Common myeloid progenitor, CD34-positive (primary cell): ENCODE data around the gene OBSCN.

Experiments used
- CTCF ChIA-PET: fragments of 350-600 bp; sonication (Branson Sonifier 250); formaldehyde crosslinking; loops from one replicate; lab custom pipeline; 2021; ENCODE audit warnings: antibody characterized with exemption; lab: Charles Lee
- POLR2A ChIA-PET: fragments of 350-600 bp; sonication (Branson Sonifier 250); formaldehyde crosslinking; loops from one replicate; lab custom pipeline; 2021; ENCODE audit warnings: antibody characterized with exemption; lab: Charles Lee
- DNase-seq, 3 donors: peaks; one replicate each; pipeline versions ENCODE4 v3.0.0 to v3.0.0-alpha.2; 2013
- H3K27ac ChIP-seq, 2 experiments: 1 replicate in 1 of 2; 2 replicates in 1 of 2; pipeline ENCODE4 v1.7.0; 2013; ENCODE audit warnings: inconsistent platforms in 2 of 2, low read length in 2 of 2, mild to moderate bottlenecking in 2 of 2, low read depth in 1 of 2, moderate library complexity in 1 of 2; ENCODE audit not compliant: severe bottlenecking in 2 of 2, insufficient read depth in 1 of 2, poor library complexity in 1 of 2
- H3K27me3 ChIP-seq, 5 experiments: replicated peaks in 2 of 5; 1 replicate in 3 of 5; 2 replicates in 2 of 5; pipeline versions ENCODE4 v1.6.1 to v1.7.0; 2013; ENCODE audit warnings: low read length in 4 of 5, mild to moderate bottlenecking in 2 of 5, moderate library complexity in 2 of 5, inconsistent platforms in 1 of 5; ENCODE audit not compliant: insufficient read depth in 5 of 5, control insufficient read depth in 4 of 5
- H3K36me3 ChIP-seq, 4 experiments: 1 replicate in 2 of 4; 2 replicates in 2 of 4; pipeline versions ENCODE4 v1.6.1 to v1.7.0; 2013; ENCODE audit warnings: low read length in 3 of 4, control low read depth in 1 of 4, mild to moderate bottlenecking in 1 of 4; ENCODE audit not compliant: control insufficient read depth in 4 of 4, insufficient read depth in 4 of 4
- H3K4me1 ChIP-seq, 4 experiments: 1 replicate in 3 of 4; 2 replicates in 1 of 4; pipeline versions ENCODE4 v1.6.1 to v1.7.1; 2013; ENCODE audit warnings: low read length in 3 of 4, mild to moderate bottlenecking in 3 of 4, control low read depth in 1 of 4, inconsistent platforms in 1 of 4, moderate library complexity in 1 of 4; ENCODE audit not compliant: control insufficient read depth in 4 of 4, insufficient read depth in 4 of 4; ENCODE audit errors: control extremely low read depth in 1 of 4
- H3K4me3 ChIP-seq, 7 experiments: 1 replicate in 4 of 7; 2 replicates in 3 of 7; pipeline versions ENCODE4 v1.5.1 to v1.7.0; 2013; ENCODE audit warnings: mild to moderate bottlenecking in 7 of 7, low read length in 6 of 7, moderate library complexity in 6 of 7, inconsistent platforms in 2 of 7, low read depth in 2 of 7, control low read depth in 1 of 7; ENCODE audit not compliant: insufficient read depth in 4 of 7, control insufficient read depth in 1 of 7; ENCODE audit errors: extremely low read depth in 1 of 7
- H3K9me3 ChIP-seq, 5 experiments: 1 replicate in 4 of 5; 2 replicates in 1 of 5; pipeline versions ENCODE4 v1.6.1 to v1.7.1; 2013; ENCODE audit warnings: low read length in 4 of 5, mild to moderate bottlenecking in 2 of 5, inconsistent platforms in 1 of 5, low read depth in 1 of 5, moderate library complexity in 1 of 5; ENCODE audit not compliant: control insufficient read depth in 4 of 5, insufficient read depth in 2 of 5; ENCODE audit errors: control extremely low read depth in 1 of 5
- WGBS: methylation state at CpG from one replicate; pipeline ENCODE4 v1.1.5; 2013; ENCODE audit not compliant: insufficient coverage; 5-methylcytosine and 5-hydroxymethylcytosine counted together

OBSCN gene

GRCh38 chr1:228272831-228273571 is 65.2 kb downstream of the OBSCN start:
- H3K9me3 ChIP-seq: no peaks in the 10 kb centered on the region
- peaks cover 0 to 18% (median 14%) of the 10 kb centered on the region in 4 experiments for H3K4me1 ChIP-seq
- no peak for DNase-seq
- no peaks in the 10 kb centered on the region for H3K27me3 ChIP-seq
- H3K27ac ChIP-seq: no peak overlapping the region
- H3K36me3 ChIP-seq: peaks cover 0 to 16% (median 5%) of the 10 kb centered on the region in 4 experiments
- ChIA-PET POLR2A (no interaction called here), CTCF (interaction anchor here (1.0 to 1.4 kb wide), 2 partner anchors 14 to 273 kb away, joined by 3 read pairs; no protein-coding TSS in a partner anchor)
- 98% methylated on average over 19 of the region's 22 CpGs for WGBS
- H3K4me3 ChIP-seq: no peak overlapping the region

- H3K9me3 ChIP-seq: no peaks in the 10 kb centered on the region
- no peak overlapping the region for H3K4me3 ChIP-seq
- H3K4me1 ChIP-seq: peaks cover 0 to 18% (median 14%) of the 10 kb centered on the region in 4 experiments
- ChIA-PET CTCF (interaction anchor here (1.0 to 1.4 kb wide), 2 partner anchors 15 to 274 kb away, joined by 3 read pairs; no protein-coding TSS in a partner anchor), POLR2A (no interaction called here)
- no peak for DNase-seq
- WGBS: 97% methylated on average over 38 of the region's 39 CpGs
- H3K27ac ChIP-seq: no peak overlapping the region
- H3K27me3 ChIP-seq: no peaks in the 10 kb centered on the region
- peaks cover 0 to 19% (median 5%) of the 10 kb centered on the region in 4 experiments for H3K36me3 ChIP-seq
These were observed 66.0 kb downstream of the OBSCN start for GRCh38 chr1:228273720-228274451.

DNA sequence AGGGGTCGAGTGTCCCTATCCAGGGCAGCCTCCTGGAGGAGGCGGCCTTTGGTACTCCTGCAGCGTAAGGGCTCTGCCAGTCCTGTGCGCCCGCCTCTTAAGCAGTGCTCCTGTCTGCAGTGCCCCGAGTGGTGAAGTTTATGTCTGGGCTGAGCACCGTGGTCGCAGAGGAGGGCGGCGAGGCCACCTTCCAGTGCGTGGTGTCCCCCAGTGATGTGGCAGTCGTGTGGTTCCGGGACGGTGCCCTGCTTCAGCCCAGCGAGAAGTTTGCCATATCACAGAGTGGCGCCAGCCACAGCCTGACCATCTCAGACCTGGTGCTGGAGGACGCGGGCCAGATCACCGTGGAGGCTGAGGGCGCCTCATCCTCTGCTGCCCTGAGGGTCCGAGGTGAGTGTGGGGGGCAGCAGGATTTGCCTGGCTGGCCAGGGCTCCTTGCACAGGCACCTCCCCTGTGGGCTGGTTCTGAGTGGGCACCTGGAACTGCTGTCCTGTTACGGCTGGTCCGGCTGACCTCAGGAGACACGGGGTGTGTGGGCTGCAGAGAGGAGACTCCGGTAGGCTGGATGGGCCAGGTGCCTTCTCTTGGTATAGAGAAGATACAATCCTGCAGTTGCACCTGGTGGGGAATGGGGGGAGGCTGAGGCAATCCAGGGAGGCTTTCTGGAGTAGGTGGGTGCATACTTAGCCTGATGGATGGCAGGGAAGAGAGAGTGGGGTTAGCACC is 66.8 kb downstream of the OBSCN start:
- peak in 2 of 3 donors; percentile 3 to 10 for DNase-seq
- peaks cover 0 to 18% (median 14%) of the 10 kb centered on the region in 4 experiments for H3K4me1 ChIP-seq
- peak overlapping the region in 2 of 7 experiments; percentile 47 to 73 for H3K4me3 ChIP-seq
- 97% methylated on average over 22 of the region's 25 CpGs for WGBS
- ChIA-PET POLR2A (no interaction called here), CTCF (interaction anchor here (1.0 to 1.4 kb wide), 2 partner anchors 15 to 275 kb away, joined by 3 read pairs; no protein-coding TSS in a partner anchor)
- H3K27me3 ChIP-seq: no peaks in the 10 kb centered on the region
- H3K27ac ChIP-seq: no peak overlapping the region
- H3K36me3 ChIP-seq: peaks cover 0 to 23% (median 5%) of the 10 kb centered on the region in 4 experiments
- H3K9me3 ChIP-seq: no peaks in the 10 kb centered on the region

DNA sequence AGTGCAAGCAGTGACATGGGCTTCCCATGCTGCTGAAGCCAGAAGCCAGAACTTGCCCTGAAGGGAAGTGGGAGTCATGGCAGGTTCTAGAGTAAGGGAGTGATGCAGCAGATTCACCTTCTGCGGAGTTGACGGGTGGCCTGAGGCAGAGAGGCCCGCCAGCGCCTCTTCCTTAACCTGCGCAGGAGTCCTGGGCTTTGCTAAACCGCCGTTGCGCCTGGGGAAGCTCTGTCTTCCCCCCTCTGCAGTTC is 67.3 kb downstream of the OBSCN start:
- peak in 2 of 3 donors; percentile 41 to 45 for DNase-seq
- H3K36me3 ChIP-seq: peaks cover 0 to 27% (median 6%) of the 10 kb centered on the region in 4 experiments
- no peaks in the 10 kb centered on the region for H3K9me3 ChIP-seq
- peak overlapping the region in 1 of 2 experiments; percentile 49 for H3K27ac ChIP-seq
- CTCF ChIA-PET: interaction anchor here (0.5 kb wide), 1 partner anchor 213 kb away, joined by 3 read pairs; no protein-coding TSS in a partner anchor
- peaks cover 0 to 18% (median 14%) of the 10 kb centered on the region in 4 experiments for H3K4me1 ChIP-seq
- H3K27me3 ChIP-seq: no peaks in the 10 kb centered on the region
- POLR2A ChIA-PET: no interaction called here
- 39% methylated on average over 8 of the region's 8 CpGs for WGBS
- peak overlapping the region in 6 of 7 experiments; percentile 29 to 82 (median 60) for H3K4me3 ChIP-seq

DNA sequence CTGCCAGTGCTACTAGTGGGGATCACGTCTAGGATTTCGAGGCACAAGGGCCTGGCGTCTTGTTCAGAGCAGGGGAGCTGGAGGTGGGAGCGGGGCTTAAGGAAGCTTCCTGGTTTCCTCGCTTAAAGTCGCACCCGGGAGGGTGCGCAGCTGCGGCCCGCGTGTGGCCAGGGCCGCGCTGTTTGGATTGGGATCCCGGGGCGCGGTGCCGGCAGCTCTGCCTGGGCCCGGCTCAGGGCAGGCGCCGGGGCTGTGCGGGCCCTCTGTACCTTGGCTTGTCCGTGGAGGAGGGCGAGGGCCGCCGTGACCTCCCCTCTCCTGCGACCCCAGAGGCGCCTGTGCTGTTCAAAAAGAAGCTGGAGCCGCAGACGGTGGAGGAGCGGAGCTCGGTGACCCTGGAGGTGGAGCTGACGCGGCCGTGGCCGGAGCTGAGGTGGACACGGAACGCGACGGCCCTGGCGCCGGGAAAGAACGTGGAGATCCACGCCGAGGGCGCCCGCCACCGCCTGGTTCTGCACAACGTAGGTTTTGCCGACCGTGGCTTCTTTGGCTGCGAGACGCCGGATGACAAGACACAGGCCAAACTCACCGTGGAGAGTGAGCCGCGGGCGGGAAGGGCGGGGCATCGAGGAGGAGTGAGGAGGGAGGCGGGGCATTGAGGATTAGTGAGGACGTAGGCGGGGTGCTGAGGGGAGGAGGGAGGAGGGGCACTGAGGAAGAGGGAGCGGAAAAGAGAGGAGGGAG is 67.8 kb downstream of the OBSCN start:
- ChIA-PET POLR2A (no interaction called here), CTCF (interaction anchor here (0.5 to 1.3 kb wide), 4 partner anchors 10 to 213 kb away, joined by 3 read pairs; no protein-coding TSS in a partner anchor)
- Histone ChIP-seq H3K4me1 (peaks cover 0 to 18% (median 14%) of the 10 kb centered on the region in 4 experiments), H3K27ac (peak overlapping the region in 1 of 2 experiments; percentile 49), H3K9me3 (no peaks in the 10 kb centered on the region), H3K4me3 (peak overlapping the region; percentile 29 to 82 (median 57)), H3K27me3 (no peaks in the 10 kb centered on the region), H3K36me3 (peaks cover 0 to 32% (median 8%) of the 10 kb centered on the region in 4 experiments)
- peak; percentile 78 to 86 (median 86) for DNase-seq
- WGBS: under 1% methylated on average over 62 of the region's 63 CpGs

DNA sequence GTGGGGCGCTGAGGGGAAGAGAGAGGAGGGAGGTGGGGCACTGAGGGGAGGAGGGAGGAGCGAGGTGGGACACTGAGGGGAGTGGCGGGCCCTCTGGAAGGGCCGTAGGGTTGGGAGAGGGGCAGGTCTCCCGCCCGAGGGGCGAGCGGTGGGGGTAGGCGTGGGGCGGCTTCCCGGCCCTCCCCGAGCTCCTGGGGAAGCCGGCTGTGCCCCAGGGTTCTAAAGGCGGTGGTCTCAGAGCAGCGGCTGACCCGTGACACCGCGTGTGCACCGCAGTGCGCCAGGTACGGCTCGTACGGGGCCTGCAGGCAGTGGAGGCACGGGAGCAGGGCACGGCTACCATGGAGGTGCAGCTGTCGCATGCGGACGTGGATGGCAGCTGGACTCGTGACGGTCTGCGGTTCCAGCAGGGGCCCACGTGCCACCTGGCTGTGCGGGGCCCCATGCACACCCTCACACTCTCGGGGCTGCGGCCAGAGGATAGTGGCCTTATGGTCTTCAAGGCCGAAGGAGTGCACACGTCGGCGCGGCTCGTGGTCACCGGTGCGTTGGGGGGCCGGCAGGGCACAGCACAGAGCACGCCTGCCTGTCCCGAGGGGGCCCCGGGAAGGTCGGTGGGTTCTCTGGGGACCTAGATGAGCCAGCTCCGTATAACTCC is 68.5 kb downstream of the OBSCN start:
- peak in 1 of 3 donors; percentile 36 for DNase-seq

More for the DNA sequence above, 68.5 kb downstream of the OBSCN start:
- no peaks in the 10 kb centered on the region for H3K9me3 ChIP-seq
- H3K4me1 ChIP-seq: peaks cover 0 to 18% (median 14%) of the 10 kb centered on the region in 4 experiments
- peak overlapping the region in 6 of 7 experiments; percentile 9 to 82 (median 49) for H3K4me3 ChIP-seq
- ChIA-PET POLR2A (no interaction called here), CTCF (interaction anchor here (0.7 to 1.3 kb wide), 3 partner anchors 10 to 123 kb away, joined by 3 read pairs; no protein-coding TSS in a partner anchor)
- H3K27ac ChIP-seq: no peak overlapping the region
- no peaks in the 10 kb centered on the region for H3K27me3 ChIP-seq
- peaks cover 0 to 39% (median 8%) of the 10 kb centered on the region in 4 experiments for H3K36me3 ChIP-seq
- WGBS: 49% methylated on average over 45 of the region's 49 CpGs
